CD14-positive monocyte (primary cell): ENCODE data around the gene PLCXD3. TPM values are rescaled to one million over a fixed set of nuclear protein-coding genes. Genes with fewer than 3 reads are reported as not detected.

ENCODE experiments used
- DNase-seq, 3 donors: peaks; one replicate each; pipeline ENCODE4 v3.0.0-alpha.2; 2011 to 2022
- H2AFZ ChIP-seq: 2 replicates; pipeline ENCODE4 v1.6.0; 2012; ENCODE audit warnings: mild to moderate bottlenecking, low read depth, low read length, inconsistent platforms; ENCODE audit not compliant: insufficient read depth, poor library complexity, severe bottlenecking
- H3K27ac ChIP-seq, 2 donors: 1 replicate in 1 of 2; 2 replicates in 1 of 2; pipeline ENCODE4 v1.5.1; 2012 to 2013; ENCODE audit warnings: low read length in 2 of 2, control low read depth in 1 of 2, inconsistent platforms in 1 of 2, low read depth in 1 of 2, mild to moderate bottlenecking in 1 of 2
- H3K27me3 ChIP-seq, 2 donors: one replicate each; pipeline versions ENCODE4 v1.6.0 to v1.6.1; 2011 to 2013; ENCODE audit warnings: low read length in 2 of 2; ENCODE audit not compliant: control insufficient read depth in 2 of 2, insufficient read depth in 2 of 2
- H3K36me3 ChIP-seq, 2 donors: replicated peaks in 1 of 2; 1 replicate in 1 of 2; 2 replicates in 1 of 2; pipeline versions ENCODE4 v1.5.1 to v1.6.1; 2012 to 2013; ENCODE audit warnings: low read length in 2 of 2, control low read depth in 1 of 2, inconsistent platforms in 1 of 2, mild to moderate bottlenecking in 1 of 2; ENCODE audit not compliant: insufficient read depth in 2 of 2, control insufficient read depth in 1 of 2
- H3K4me1 ChIP-seq, 2 donors: 1 replicate in 1 of 2; 2 replicates in 1 of 2; pipeline versions ENCODE4 v1.5.1 to v1.6.1; 2012 to 2013; ENCODE audit warnings: low read length in 2 of 2, control low read depth in 1 of 2, inconsistent platforms in 1 of 2, mild to moderate bottlenecking in 1 of 2, moderate library complexity in 1 of 2; ENCODE audit not compliant: insufficient read depth in 2 of 2, control insufficient read depth in 1 of 2
- H3K4me2 ChIP-seq: replicated peaks from 2 replicates; pipeline ENCODE3; 2012; ENCODE audit warnings: low read length, moderate library complexity, mild to moderate bottlenecking; ENCODE audit not compliant: poor library complexity, severe bottlenecking; ENCODE audit errors: extremely low read depth
- H3K4me3 ChIP-seq, 3 experiments: fragments of 200-600 bp in 1 of 3; sonication (generic) in 1 of 3; replicated peaks in 1 of 3; 1 replicate in 2 of 3; 2 replicates in 1 of 3; pipeline ENCODE4 v1.5.1; 2011 to 2013; ENCODE audit warnings: low read length in 3 of 3, mild to moderate bottlenecking in 3 of 3, control low read depth in 2 of 3, low read depth in 2 of 3, inconsistent platforms in 1 of 3, moderate library complexity in 1 of 3
- H3K79me2 ChIP-seq: 2 replicates; pipeline ENCODE4 v1.6.0; 2012; ENCODE audit warnings: mild to moderate bottlenecking, control low read depth, inconsistent platforms, low read length, moderate library complexity; ENCODE audit not compliant: insufficient read depth
- H3K9ac ChIP-seq: 2 replicates; pipeline ENCODE4 v1.6.0; 2017; ENCODE audit warnings: low read length, mild to moderate bottlenecking; ENCODE audit not compliant: insufficient read depth, poor library complexity, severe bottlenecking
- H3K9me3 ChIP-seq, 2 donors: replicated peaks in 1 of 2; 1 replicate in 1 of 2; 2 replicates in 1 of 2; pipeline versions ENCODE4 v1.5.1 to v1.6.1; 2012 to 2013; ENCODE audit warnings: low read length in 2 of 2, control low read depth in 1 of 2; ENCODE audit not compliant: control insufficient read depth in 1 of 2, insufficient read depth in 1 of 2
- H4K20me1 ChIP-seq: 2 replicates; pipeline ENCODE4 v1.6.0; 2012; ENCODE audit warnings: mild to moderate bottlenecking, low read length, control low read depth, moderate library complexity; ENCODE audit not compliant: insufficient read depth
- H3K27ac Mint-ChIP-seq, 7 donors: one replicate each; pipeline ENCODE4 v1.8.0; 2020; ENCODE audit warnings: mild to moderate bottlenecking in 7 of 7, mixed read lengths in 7 of 7, moderate library complexity in 6 of 7, inconsistent platforms in 2 of 7
- H3K27me3 Mint-ChIP-seq, 3 donors: one replicate each; pipeline ENCODE4 v1.8.0; 2021 to 2022; ENCODE audit warnings: low read depth in 3 of 3, mild to moderate bottlenecking in 3 of 3, mixed read lengths in 3 of 3, moderate library complexity in 3 of 3, inconsistent platforms in 1 of 3
- H3K36me3 Mint-ChIP-seq, 2 donors: one replicate each; pipeline ENCODE4 v1.8.0; 2020; ENCODE audit warnings: mixed read lengths in 2 of 2, inconsistent platforms in 1 of 2, mild to moderate bottlenecking in 1 of 2
- H3K4me1 Mint-ChIP-seq: one replicate; pipeline ENCODE4 v1.8.0; 2020; ENCODE audit warnings: mild to moderate bottlenecking, mixed read lengths
- H3K4me3 Mint-ChIP-seq, 2 donors: one replicate each; pipeline ENCODE4 v1.8.0; 2020; ENCODE audit warnings: mild to moderate bottlenecking in 2 of 2, mixed read lengths in 2 of 2, moderate library complexity in 1 of 2
- H3K9me3 Mint-ChIP-seq, 7 donors: one replicate each; pipeline ENCODE4 v1.8.0; 2020 to 2022; ENCODE audit warnings: mixed read lengths in 7 of 7, mild to moderate bottlenecking in 6 of 7, moderate library complexity in 6 of 7, inconsistent platforms in 2 of 7
- intact Hi-C, 2 donors: fragments of 100-400 bp; cut with micrococcal nuclease; formaldehyde crosslinking; loops; one replicate each; pipeline versions ENCODE4 v1.15.0 to v1.15.1; 2023
- polyA plus RNA-seq, 3 donors: library from polyadenylated mRNA; depleted of rRNA in 1 of 3; unstranded in 2 of 3; stranded (reverse) in 1 of 3; fragments of 300-500 nt in 2 of 3; fragments of >200 nt in 1 of 3; fragmentation: Illumina TruSeq in 2 of 3; gene quantifications; 1 replicate in 2 of 3; 2 replicates in 1 of 3; pipeline ENCODE4 v1.2.3, GENCODE V29; 2012 to 2021
- TF ChIP-seq, protein P1 (sequence below): fragments of 200-600 bp; IDR thresholded peaks from one replicate; pipeline ENCODE4 v1.8.0; 2022; ENCODE audit warnings: antibody characterized with exemption, mild to moderate bottlenecking

Gene PLCXD3
- polyA plus RNA-seq, 3 donors, result not detected

DNA sequence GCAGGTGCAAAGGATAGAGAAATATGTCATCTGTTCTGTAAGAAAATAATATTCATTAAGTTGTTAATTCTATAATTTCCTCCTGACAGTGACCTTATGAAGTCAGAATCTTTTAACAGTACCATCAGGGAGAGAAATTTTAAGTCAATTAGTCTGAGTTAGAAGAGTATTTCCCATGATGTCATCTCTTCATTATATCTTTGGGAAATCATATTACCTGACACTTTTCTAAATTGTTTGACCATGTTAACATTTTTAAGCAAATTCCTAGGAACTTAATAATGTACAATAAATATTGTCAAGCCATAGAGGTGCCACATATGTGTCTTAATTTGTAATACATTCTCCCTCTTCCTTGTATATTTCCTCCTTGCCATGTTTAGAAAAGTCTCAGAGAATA, 172.7 kb downstream of the PLCXD3 start:
- Mint-ChIP-seq H3K27me3 (no peaks in the 10 kb centered on the region), H3K9me3 (peaks cover 0 to 3% (median 0%) of the 10 kb centered on the region in 7 donors), H3K27ac (no peak overlapping the region), H3K4me1 (no peaks in the 10 kb centered on the region), H3K36me3 (no peaks in the 10 kb centered on the region), H3K4me3 (no peak overlapping the region)
- no peaks in the 10 kb centered on the region for H3K36me3 ChIP-seq
- H3K4me3 ChIP-seq, result no peak overlapping the region
- H2AFZ ChIP-seq, result no peak overlapping the region
- no peaks in the 10 kb centered on the region for H3K79me2 ChIP-seq
- no peak overlapping the region for H3K9ac ChIP-seq
- no peaks in the 10 kb centered on the region for H3K4me1 ChIP-seq
- H4K20me1 ChIP-seq, result no peaks in the 10 kb centered on the region
- H3K27ac ChIP-seq, result no peak overlapping the region
- TF ChIP-seq, protein P1, sequence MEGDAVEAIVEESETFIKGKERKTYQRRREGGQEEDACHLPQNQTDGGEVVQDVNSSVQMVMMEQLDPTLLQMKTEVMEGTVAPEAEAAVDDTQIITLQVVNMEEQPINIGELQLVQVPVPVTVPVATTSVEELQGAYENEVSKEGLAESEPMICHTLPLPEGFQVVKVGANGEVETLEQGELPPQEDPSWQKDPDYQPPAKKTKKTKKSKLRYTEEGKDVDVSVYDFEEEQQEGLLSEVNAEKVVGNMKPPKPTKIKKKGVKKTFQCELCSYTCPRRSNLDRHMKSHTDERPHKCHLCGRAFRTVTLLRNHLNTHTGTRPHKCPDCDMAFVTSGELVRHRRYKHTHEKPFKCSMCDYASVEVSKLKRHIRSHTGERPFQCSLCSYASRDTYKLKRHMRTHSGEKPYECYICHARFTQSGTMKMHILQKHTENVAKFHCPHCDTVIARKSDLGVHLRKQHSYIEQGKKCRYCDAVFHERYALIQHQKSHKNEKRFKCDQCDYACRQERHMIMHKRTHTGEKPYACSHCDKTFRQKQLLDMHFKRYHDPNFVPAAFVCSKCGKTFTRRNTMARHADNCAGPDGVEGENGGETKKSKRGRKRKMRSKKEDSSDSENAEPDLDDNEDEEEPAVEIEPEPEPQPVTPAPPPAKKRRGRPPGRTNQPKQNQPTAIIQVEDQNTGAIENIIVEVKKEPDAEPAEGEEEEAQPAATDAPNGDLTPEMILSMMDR, result no peak
- intact Hi-C loops, result no loop called here
- DNase-seq, result no peak
- no peaks in the 10 kb centered on the region for H3K27me3 ChIP-seq
- no peaks in the 10 kb centered on the region for H3K9me3 ChIP-seq
- H3K4me2 ChIP-seq, result no peak overlapping the region

DNA sequence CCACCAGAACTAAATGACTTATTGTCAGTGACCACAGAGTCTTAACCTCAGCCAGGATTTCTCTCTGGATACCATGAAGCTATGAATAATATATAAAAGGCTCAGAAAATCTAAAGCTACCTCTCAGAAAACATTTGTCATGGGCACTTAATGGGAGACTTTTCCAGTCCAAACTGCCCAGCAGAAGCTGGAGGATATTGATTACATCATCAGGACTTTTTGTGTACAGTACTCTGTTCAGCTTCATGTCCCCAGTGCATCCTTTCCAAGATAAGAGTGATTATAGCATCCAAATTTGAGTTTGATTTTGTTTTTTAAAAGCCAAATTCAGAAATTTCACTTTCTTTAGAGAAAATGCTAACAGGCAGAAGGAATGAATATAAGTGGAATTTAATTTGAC, 173.2 kb downstream of the PLCXD3 start:
- no peaks in the 10 kb centered on the region for H4K20me1 ChIP-seq
- no peak overlapping the region for H2AFZ ChIP-seq
- no peak overlapping the region for H3K9ac ChIP-seq
- H3K9me3 ChIP-seq, result no peaks in the 10 kb centered on the region
- H3K79me2 ChIP-seq, result no peaks in the 10 kb centered on the region
- H3K27me3 ChIP-seq, result no peaks in the 10 kb centered on the region
- H3K36me3 ChIP-seq, result no peaks in the 10 kb centered on the region
- TF ChIP-seq, protein P1, result no peak
- Mint-ChIP-seq H3K4me1 (no peaks in the 10 kb centered on the region), H3K36me3 (no peaks in the 10 kb centered on the region), H3K9me3 (peaks cover 0 to 3% (median 0%) of the 10 kb centered on the region in 7 donors), H3K4me3 (no peak overlapping the region), H3K27me3 (no peaks in the 10 kb centered on the region), H3K27ac (no peak overlapping the region)
- DNase-seq, result no peak
- H3K27ac ChIP-seq, result no peak overlapping the region
- no peak overlapping the region for H3K4me3 ChIP-seq
- no peaks in the 10 kb centered on the region for H3K4me1 ChIP-seq
- intact Hi-C loops, result no loop called here
- H3K4me2 ChIP-seq, result no peak overlapping the region
